DMS153 treated with DMSO at 0.1 percent for 48 hours (cell line): Measurements from ENCODE around the gene C2orf81.

Source experiments
- DNase-seq: peaks from one replicate; lab custom pipeline; 2025; ENCODE audit not compliant: unreplicated experiment; lab: John Stamatoyannopoulos, UW

C2orf81 gene

DNA sequence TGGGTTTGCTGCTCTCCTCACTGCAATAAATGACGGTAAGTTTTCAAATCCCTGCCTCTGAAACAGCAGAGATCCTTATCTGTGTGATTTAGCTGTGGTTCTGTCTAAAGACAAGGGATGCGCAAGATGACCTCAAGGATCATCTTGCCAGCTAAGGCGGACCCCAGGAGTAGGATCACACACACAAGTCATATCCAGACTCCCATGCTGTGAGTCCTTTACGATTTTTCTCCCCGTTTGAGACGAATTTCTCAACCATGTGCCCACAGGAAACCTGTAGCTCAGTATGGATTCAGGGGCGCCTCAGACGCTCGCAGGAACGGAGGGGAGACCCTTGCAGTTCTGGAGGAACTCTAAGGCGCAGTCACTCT, 30.2 kb downstream of the C2orf81 start:
- DNase-seq, result no peak

DNA sequence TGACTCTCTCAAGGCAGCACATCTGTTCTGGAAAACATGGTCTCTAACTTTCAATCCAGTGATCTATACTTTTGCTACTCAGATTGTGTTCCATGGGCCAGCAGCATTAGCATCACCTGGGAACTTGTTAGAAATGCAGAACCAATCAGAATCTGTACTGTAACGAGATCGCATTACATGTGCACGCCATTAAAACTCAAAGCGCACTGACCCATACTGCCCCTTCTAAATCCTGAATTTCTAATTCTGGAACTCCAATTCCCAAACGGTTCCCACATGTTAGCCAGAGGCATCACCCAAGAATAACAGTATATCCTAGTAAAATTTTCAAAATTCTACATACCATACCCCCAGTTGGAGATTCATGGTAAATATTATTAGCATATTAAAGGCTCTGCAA, 30.8 kb downstream of the C2orf81 start:
- no peak for DNase-seq

DNA sequence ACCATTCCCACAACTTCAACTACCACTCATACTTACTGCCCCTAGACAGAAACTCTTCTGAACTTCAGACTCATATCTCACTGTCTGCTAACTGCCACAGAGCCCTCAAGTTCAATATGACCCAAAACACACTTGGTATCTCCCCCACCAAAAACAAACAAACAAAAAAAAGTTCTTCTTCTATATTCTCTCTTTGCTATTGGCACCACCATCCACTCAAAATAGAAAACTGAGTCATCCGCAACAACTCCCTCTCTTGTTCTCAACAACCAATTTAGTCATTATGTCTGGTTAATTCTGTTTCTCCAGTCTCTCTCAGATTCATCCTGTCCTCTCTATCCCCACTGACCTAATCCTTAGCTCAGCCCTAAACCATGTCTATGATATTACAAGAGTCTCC, 34.1 kb downstream of the C2orf81 start:
- DNase-seq, result no peak

DNA sequence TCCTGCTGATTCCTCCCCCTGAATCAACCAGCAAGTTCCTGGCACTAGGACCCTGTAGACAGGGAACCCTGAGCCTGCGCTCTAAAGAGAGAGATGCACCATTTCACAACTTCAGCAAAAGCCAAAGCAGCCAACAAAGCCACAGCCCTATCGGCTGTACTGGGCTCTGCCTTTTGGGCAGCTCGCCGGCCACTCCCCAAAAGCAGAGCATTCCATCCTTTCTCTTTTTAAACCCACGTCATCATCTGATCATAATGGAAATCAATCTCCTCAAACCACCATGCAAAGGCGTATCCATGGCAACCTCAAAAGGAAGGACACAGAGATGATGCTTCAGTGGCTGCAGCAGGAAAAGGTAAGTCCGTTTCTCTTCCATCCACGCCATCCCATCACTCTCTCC, 36.0 kb downstream of the C2orf81 start:
- no peak for DNase-seq

DNA sequence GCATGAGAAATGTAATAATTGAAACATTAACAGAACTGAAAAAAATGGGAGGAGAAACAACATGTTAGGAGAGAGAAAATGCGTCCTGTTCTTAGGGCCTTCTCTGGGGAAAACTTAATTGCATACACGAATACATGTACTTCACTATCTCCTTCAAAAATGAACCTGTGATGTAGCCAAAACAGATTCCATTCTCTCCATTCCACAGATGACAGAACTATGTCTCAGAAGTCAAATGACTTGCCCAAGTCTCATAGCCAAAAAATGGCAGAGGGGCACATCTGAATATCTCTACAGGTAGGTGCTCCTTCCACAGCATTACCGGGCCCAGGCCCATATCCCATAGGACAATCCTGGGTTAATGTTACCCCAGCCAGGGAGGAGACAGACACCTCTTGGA, 37.4 kb downstream of the C2orf81 start:
- no peak for DNase-seq

DNA sequence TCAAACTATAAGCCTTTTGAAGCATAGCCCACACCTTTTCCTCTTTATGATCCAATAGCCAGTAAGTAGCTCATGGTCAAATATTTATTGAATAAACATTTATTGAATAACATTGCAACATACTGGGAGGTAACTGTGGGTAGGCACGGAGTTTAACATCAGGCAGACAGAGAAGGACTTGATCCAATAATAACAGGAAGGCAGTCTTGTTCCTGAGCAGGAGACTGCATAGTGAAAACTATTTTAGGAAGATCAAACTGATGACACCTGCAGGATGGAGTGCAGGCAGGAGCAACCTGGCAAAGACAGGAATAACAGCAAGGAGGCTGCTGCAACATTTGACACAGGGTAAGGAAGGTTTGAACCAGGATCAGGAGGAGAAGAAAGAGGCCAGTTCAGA, 38.2 kb downstream of the C2orf81 start:
- DNase-seq, result no peak

DNA sequence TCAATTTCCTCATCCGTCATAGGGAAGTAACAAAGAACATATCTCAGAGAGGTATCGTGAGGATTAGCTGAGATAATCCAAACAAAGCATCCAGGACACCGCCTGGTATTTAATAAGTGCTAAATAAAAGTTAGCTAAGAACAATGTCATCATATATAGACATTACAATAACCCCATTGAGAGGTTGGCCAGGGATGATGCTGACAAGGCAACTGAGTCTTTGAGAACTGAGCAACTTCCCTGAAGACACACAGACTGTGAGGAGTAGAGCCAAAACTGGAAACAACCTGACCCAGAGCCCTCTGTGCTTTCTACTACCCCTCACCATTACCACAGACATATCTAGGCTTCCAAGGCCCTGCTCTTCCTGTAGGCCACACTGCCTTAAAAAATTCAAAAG, 39.7 kb downstream of the C2orf81 start:
- no peak for DNase-seq

DNA sequence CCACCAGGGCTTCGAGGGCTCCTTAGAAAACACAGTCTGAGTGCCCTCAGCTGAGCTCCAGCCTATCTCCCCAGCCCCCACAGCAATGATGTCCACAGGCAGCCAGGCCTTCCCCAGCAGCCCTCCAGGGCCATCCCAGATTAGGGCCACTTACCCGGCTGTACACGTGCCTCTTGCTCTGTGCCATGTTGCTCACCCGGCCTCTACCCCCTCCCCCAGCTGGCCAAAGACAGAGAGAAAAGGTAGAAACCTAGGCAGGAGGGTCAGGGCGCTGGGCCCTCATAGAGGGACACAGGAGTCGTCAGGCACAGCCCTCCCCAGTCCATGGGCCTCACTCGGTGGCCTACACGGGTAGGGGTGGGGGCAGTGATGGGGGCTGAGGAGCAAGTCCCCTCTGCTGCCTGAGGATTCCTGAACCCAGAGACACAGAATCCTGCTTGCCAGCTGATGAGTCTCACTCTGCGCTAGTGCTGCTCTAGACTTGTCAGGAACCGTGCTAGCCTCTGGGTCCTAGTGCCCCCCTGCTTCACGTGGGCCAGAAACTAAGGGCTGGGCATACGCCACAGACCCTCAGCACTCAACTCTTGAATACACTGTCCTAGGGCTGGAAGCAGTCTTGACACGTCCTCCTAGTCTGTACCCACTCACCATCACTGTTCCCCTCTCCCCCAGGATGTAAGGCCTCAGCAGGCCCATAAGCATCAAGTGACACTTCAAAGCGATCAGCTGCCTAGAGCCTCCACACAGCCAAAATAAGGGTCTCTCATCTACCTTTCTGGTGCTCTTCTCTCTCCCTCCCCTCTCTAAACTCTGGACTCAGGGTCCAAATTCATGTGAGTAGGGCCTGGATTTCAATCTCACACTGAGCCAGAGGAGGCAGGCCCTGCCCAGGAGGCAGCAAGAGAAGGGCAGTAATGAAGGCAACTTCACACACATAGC, 41.3 kb downstream of the C2orf81 start, which contains the start of gene DCTN1:
Gene DCTN1 (minus strand): TSS at position 461 of the 939 bp plus-strand sequence. CDS start 274 bp downstream, at position 187.
- no peak for DNase-seq

DNA sequence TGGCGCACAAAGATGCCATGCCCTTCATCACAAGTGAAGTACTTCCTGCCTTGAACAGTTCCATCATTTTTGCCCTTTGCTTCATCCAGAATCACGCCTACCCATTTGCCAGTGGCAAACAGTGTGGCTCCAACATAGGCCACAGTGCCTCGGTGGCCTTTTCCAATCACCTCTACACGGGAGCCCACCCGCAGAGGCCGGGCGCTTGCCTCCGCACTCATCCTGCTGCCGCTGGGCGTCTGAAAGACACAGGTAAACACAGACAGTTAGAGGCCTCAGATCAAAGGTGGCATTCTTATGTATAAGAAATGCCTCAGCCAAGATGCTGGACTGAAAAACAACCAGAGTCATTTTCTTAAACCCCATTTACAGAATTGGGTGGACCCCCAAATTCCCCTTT, 43.4 kb downstream of the C2orf81 start:
- DNase-seq, result no peak

DNA sequence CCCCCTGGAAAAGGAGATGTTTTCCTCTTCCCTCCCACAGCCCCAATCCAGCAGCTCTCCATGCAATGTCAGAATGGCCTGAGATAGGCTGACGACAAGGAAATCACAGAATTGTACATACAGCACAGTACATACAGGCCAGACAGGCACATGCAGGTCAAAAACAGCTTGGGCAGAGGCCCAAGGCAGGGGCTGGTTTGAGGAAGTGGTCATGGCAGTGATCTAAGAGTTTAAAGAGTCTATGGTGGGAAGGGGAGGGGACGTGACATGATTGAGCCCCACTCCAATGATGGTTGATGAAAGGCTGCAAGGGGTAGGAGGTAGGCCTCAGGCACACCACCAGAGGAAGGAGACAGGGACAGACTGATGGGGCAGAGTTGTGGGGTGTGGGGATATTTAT, 45.6 kb downstream of the C2orf81 start:
- no peak for DNase-seq

DNA sequence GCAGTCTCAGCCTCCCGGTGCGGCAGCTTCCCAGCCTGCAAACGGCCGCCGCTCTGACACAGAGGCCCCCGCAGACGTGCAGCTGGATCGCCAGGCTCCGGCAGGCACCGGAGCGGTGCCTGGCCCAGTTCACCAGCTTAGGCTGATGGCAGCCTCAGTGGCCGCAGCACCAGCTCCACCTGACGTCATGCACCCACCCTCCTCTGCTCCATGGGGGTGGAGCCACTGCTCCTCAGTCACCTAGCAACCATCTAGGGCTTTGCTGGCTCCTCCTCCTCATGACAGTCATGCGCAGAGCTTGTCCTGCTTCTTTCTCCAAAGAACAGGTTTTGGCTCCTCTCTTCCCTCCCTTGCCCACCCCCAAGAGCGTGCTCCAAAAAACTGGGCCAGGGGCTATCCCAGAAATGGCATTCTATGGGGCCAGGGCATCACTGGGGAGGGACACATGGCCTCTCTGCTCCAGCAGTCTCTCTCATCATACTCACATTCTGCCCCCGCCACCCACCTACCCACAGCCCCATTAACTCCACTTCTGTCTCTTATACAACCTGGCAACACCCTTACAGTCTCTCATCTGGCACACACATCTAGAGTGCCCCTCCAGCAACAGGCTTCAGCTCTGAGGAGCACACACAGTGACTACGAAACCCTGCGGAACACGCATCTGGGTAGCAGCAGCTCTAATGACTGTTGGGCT, 46.8 kb downstream of the C2orf81 start:
- DNase-seq, result peak; percentile 85

DNA sequence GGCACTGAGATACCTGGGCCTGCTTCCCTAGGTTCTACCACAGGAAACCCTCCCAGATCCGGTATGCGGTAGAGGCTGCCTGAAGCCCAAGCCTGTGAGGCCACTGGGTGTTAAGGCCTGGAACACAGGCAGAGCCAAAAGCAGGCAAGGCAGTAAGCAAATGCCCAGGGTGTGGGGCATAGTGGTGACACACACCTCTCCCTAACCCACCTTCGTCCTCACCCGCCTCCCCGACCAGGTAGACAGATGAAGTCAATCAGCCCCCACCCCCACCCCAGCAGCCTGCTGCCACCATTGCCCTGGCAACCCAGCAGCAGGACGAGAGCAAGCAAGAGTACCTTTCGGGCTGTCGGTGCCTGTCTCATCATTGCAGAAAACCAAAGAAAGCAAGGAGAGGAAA, 47.4 kb downstream of the C2orf81 start:
- no peak for DNase-seq

DNA sequence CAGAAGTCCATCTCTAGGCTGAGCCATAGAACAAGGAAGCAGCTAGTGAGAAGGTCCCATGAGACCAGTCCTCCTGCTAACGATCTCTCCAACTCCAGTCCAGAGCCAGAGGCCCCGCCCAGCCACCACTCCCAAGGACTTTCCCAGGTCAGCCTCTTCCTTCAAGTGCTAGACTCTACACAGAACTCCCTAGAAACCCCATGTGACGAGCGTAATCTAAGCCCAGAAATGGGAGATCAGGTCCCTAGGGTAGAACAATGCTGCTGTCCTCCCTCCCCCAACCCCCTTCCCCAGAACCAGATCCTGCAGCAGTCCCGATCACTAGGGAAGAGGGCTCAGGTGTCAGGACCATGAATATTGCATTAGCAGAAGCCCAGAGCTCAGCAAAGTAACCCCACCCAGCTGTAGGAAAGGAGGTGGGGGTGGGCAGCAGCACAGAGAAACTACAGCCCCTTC, 48.2 kb downstream of the C2orf81 start:
- peak; percentile 31 for DNase-seq

DNA sequence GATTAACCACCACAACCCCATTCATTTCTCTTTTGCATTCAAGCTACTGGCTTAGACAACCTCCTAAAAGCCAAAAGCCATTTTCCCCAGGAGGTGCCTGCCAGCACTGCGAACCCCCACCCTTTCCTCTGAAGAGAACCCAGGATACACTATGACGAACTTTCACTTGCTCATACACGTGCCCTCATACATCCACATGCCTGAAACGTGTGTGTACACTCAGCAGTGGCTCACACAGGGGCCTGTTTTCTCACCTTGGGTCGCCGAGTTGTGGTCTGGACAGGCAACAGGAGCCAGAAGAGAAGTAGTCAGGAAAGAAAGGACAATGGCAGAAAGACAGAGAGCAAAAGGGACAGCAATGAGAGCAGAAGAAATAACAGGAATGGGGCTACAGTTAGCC, 48.7 kb downstream of the C2orf81 start:
- DNase-seq, result no peak

DNA sequence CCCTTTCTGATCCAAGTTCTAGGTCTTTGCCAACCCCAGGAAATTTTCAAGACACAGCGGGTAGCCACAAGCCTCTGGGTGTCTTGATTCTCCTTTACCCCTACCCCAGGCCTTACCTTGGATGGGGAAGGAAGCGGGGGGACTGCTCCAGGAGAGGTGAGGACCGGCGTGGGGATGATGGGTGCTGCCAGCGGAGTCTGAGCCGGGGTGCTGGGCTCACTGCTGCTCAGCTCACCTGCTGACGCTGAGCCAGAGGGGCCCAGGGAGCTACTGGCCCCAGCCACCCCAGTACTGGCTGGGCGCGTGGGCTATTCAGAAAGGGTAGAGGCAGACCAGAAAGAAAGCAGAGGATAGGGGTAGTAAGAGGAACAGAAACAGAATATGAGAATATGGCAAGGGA, 50.0 kb downstream of the C2orf81 start:
- DNase-seq, result no peak

DNA sequence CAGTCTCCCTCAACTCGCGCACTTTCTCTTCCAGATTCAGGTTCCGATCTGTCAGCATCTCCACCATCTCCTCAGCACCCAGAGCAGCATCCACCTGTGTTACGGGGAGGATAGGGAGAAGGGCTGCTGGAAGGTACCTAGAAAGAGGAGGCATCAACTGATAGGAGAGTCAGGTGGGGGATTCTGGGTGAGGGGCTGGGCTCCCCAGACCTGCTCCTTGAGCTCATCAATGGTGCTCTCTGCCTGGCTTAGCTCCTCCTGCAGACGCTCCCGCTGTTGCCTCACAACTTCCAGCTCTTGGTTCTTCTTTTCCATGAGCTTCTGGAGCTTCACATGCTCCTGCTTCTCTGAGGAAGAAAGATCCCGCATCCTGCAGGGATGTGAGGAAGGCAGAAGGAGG, 51.4 kb downstream of the C2orf81 start:
- no peak for DNase-seq

DNA sequence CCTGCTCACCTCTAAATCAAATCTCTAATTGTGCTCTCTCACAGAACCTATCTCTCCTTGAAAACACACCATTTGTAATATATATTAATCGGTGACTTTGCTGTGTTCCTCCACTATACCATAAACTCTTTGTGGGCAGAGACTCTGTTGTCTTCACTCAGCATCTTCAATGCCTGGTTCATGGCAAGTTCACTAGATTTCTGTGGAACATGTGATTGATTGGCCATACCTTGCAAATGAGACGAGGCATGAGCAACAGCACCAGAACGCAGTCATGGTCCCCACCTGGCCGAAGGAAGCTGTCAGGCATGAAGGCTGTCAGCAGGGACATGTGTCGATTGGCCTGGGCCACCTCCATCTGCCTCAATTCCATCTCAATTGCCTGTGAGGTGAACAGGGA, 52.9 kb downstream of the C2orf81 start:
- no peak for DNase-seq

DNA sequence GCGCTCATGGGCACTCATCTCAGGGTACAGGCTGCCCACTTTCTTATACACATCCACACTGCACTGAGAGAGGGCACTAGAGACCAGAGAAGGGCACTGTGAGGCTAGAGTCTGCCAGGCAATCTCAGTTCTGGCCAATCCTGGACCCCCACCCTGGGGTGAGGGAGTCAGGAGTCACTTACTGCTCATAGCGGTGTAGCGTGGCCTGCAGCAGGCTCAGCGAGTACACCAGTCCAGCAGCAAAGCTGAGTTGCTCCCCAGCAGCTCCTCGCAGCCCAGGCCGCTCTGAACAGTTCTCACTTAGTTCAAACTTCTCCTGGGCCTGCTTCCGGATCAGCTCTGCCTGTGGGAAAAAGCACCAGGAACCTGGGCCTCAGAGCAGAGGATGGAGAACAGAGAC, 53.6 kb downstream of the C2orf81 start:
- no peak for DNase-seq

DNA sequence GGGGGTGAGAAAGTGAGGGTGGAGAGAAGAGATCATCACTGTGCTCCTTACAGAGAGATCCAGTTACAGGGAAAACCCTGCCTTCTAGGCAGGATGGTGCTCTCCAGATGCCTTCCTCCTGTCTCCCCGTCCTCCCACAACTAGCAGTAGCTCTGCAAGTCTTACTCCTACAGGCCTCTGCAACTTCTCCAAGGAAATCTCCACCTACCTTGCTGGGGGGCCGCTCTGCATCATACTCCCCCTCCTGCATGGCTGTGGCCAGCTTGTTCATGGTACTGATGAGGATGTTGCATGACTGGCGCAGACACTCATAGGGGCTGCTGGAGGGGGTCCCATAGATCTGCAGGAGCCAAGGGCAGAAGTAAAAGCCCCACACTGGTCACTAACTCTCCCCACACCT, 55.4 kb downstream of the C2orf81 start:
- DNase-seq, result no peak

DNA sequence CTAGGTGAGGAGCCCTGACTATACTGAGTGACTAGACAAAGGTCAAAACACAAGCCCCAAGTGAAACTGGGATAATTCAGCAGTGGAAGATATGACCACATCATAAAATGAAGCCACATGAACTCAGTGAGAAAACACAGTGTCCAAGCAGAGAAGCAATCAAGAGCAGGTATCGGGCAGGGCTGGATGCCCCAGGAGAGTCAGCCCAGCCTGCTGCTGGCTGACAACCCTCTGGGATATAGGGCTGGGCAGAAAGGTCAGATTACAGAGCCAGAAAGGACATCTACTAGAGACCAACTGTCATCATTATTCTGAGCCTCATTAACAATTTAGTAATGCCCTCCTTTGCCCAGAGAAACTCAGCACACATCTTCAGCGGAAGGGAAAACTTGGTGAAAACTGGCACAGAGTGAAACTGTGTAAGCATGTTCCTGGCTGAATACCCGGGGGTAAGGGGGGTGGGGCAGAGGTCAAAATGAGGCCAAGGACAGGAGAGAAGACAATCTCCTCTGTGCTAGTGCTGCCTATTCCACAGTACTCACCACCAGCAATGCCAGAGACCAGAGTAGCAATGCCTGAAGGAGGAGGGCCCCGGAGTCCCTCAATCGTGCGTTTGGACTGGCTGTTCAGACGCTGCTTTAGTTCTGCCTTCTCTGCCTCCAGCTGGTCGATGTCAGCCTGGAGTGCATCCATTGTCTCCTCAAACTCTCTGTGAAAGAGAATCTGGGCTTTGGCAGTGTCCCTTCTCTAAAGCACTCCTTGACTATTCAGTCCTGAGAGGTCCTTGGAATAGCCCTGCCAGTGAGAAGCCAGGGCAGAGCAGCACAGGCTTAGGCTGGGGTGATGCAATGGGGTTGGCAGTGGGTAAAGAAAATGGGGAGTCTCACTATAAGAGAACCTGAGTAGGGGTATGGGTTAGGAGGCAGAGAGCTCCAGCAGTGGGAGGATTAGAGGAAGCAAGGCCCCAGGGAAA, 56.6 kb downstream of the C2orf81 start:
- no peak for DNase-seq
